ENCODE results near the gene CAMSAP2.

The CAMSAP2 gene

DNA sequence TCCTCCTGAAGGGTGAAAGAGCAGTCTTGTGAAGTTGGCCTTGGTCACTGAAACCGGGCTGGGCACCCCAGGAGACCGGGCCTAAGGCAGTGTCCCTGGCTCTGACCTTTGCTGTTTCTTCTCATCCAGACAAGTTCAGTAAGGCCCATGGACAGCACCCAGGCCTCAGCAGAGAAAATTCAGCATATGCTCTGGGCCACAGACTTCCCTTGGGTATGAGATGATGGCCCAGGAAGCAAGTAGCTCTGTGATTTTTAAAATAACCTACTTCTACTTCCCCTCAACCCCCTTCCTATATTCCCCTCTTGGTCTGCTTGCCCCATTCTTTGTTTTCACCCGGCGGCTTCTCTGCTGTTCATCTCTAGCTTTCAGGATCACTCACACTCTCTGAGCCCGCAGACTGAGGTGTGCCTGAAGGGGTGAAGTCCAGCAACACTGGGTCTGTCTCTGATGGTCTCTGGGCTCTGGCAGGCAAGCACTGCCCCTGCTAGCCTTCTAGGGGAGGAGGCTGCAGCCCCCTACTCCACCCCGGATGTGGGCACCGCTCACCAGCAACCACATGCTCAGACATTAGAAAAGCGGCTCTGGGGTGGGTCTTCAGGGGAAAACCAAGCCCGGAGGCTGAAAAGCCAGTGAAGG lies 131.2 kb downstream of the CAMSAP2 start:
- no peaks in the 10 kb centered on the region for H3K9me3 Mint-ChIP-seq
- ATAC-seq = peak; percentile 57
- peaks cover 53% of the 10 kb centered on the region for H3K4me1 Mint-ChIP-seq
- peaks cover 58% of the 10 kb centered on the region for H3K27me3 Mint-ChIP-seq
- peak overlapping the region in 1 of 2 donors; percentile 28 for H3K27ac Mint-ChIP-seq
- DNase-seq = peak in 1 of 2 donors; percentile 61
- no peak overlapping the region for H3K4me3 Mint-ChIP-seq

DNA sequence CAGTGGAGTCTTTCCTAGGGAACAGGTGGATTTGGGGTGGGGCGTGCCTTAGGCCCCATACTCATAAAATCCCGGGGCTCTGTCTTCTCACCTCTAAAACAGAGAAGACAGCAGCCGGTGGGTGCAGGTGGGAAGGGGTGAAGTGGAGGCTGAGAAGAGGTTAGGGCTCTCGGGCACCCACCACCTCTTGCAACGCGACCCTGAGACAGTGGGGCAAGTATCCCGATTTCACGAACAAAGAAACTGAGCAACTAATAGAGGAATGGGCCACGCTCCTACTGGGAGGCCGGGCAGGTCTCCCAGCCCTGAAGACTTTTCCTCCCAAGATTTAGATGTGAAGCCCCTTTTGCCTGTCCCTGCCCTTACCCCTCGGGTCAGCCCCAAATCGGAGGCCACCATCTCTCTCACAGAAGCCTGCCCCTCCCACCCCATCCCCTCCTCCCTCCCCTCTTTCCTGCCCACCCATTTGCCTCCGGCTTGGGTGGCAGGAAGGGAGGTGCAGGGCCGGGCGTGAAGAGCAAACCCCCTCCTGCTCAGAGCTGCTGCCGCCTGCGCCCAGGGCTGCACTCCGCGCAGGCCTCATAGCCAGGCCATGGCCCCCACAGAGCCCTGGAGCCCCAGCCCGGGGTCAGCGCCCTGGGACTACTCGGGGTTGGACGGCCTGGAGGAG lies 133.9 kb downstream of the CAMSAP2 start, which contains the start of gene GPR25:
Gene GPR25 (plus strand): TSS at position 536 of the 670 bp plus-strand sequence. CDS start 57 bp downstream, at position 593.
- ATAC-seq = peak; percentile 44
- Mint-ChIP-seq H3K4me3 (peak within 1 kb of the TSS; percentile 60), H3K27me3 (peaks cover 74% of the 10 kb centered on the region), H3K27ac (no peak within 1 kb of the TSS), H3K4me1 (peaks cover 39% of the 10 kb centered on the region), H3K9me3 (no peaks in the 10 kb centered on the region)
- no peak for DNase-seq

DNA sequence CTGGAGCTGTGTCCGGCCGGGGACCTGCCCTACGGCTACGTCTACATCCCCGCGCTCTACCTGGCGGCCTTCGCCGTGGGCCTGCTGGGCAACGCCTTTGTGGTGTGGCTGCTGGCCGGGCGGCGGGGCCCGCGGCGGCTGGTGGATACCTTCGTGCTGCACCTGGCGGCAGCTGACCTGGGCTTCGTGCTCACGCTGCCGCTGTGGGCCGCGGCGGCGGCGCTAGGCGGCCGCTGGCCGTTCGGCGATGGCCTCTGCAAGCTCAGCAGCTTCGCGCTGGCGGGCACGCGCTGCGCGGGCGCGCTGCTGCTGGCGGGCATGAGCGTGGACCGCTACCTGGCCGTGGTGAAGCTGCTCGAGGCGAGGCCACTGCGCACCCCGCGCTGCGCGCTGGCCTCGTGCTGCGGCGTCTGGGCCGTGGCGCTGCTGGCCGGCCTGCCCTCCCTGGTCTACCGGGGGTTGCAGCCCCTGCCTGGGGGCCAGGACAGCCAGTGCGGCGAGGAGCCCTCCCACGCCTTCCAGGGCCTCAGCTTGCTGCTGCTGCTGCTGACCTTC lies 134.5 kb downstream of the CAMSAP2 start:
- Mint-ChIP-seq H3K4me3 (peak overlapping the region; percentile 11 to 60), H3K27ac (no peak overlapping the region), H3K27me3 (peaks cover 73% of the 10 kb centered on the region), H3K4me1 (peaks cover 43% of the 10 kb centered on the region), H3K9me3 (no peaks in the 10 kb centered on the region)
- DNase-seq = no peak
- no peak for ATAC-seq

DNA sequence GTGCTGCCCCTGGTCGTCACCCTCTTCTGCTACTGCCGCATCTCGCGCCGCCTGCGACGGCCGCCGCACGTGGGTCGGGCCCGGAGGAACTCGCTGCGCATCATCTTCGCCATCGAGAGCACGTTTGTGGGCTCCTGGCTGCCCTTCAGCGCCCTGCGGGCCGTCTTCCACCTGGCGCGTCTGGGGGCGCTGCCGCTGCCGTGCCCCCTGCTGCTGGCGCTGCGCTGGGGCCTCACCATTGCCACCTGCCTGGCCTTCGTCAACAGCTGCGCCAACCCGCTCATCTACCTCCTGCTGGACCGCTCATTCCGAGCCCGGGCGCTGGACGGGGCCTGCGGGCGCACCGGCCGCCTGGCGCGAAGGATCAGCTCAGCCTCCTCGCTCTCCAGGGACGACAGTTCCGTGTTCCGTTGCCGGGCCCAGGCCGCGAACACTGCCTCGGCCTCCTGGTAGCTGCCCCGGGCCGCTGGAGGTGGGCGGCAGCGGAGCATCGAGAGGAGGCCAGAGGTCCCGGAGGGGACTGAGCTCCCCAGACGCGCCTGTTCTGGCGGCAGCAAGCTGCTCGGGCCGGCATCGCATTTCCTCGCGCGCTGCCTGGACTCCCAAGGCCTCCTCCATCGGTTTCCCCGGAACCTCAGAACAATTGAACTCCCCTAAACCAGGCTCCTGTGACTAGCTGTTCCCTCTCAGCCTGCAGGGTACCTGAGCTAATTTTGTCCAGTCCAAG lies 135.1 kb downstream of the CAMSAP2 start:
- Mint-ChIP-seq H3K27ac (no peak overlapping the region), H3K4me1 (peaks cover 50% of the 10 kb centered on the region), H3K27me3 (peaks cover 73% of the 10 kb centered on the region), H3K9me3 (no peaks in the 10 kb centered on the region), H3K4me3 (peak overlapping the region; percentile 60)
- DNase-seq = no peak
- ATAC-seq = no peak

DNA sequence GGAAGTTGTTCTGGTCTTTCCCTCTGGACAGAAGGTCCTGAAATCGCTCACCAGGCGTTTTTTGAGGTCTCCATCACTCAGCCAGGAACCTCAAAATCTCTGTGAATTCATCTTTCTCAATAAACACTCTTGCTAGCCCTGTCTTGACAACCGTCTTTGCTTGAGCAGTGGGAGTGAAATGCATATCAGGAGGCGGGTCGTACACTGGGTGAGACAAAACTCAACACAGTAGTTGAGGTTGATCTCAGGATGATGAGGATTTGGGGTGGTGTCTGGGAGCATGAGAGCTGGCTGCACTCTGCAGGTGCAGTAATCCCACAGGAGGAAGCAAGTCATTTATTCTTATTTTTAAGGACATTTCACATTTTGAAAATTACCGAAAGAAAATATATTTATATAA lies 136.0 kb downstream of the CAMSAP2 start:
- peaks cover 48% of the 10 kb centered on the region for H3K4me1 Mint-ChIP-seq

DNA sequence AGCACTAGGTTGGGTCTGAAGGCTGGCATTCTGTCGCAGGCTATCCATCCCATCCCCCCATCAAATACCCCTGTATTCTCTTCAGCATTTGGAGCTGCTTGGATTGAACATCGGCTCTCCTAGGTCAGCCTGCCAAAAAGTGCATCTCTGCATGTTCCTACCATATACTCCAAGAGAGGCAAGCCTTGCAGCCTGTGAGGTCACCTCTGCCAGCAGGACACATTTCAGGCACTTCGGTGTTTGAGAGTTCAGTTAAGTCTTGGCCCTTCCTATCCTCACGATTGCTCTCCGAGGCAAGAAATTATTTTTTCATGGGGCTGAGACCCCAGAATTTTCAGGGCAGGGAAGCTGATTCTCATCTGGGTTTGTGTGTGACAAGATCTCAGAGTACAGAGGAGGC lies 136.7 kb downstream of the CAMSAP2 start:
- Mint-ChIP-seq H3K4me3 (no peak overlapping the region), H3K27ac (no peak overlapping the region), H3K9me3 (no peaks in the 10 kb centered on the region), H3K4me1 (peaks cover 49% of the 10 kb centered on the region), H3K27me3 (peaks cover 64% of the 10 kb centered on the region)
- no peak for DNase-seq
- no peak for ATAC-seq

More for the DNA sequence above, 136.0 kb downstream of the CAMSAP2 start:
- Mint-ChIP-seq H3K9me3 (no peaks in the 10 kb centered on the region), H3K27me3 (peaks cover 71% of the 10 kb centered on the region), H3K4me3 (peak overlapping the region; percentile 0 to 37), H3K27ac (no peak overlapping the region)
- no peak for DNase-seq
- no peak for ATAC-seq

DNA sequence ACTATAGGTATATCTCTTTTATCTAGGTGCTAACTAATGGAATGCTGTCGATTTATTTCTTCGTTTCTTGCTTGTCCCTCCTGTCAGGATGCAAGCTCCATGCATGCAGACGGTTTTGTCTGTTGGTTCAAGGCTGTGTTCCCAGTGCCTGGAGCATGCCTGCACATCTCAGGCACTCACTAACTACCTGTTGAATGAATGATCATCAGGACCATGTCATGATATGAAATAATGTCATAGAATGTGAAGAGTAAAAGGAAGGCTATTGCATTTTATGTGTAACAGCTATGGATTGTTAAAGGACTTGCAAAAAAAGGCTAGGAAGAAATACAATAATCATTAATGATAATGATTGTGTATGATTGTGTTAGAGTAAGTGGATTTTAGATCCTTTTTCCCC lies 138.3 kb downstream of the CAMSAP2 start:
- no peak overlapping the region for H3K27ac Mint-ChIP-seq
- DNase-seq (no peak), ATAC-seq (no peak)
- peaks cover 59% of the 10 kb centered on the region for H3K27me3 Mint-ChIP-seq
- H3K4me1 Mint-ChIP-seq = peaks cover 50% of the 10 kb centered on the region
- H3K9me3 Mint-ChIP-seq = no peaks in the 10 kb centered on the region
- H3K4me3 Mint-ChIP-seq = no peak overlapping the region

DNA sequence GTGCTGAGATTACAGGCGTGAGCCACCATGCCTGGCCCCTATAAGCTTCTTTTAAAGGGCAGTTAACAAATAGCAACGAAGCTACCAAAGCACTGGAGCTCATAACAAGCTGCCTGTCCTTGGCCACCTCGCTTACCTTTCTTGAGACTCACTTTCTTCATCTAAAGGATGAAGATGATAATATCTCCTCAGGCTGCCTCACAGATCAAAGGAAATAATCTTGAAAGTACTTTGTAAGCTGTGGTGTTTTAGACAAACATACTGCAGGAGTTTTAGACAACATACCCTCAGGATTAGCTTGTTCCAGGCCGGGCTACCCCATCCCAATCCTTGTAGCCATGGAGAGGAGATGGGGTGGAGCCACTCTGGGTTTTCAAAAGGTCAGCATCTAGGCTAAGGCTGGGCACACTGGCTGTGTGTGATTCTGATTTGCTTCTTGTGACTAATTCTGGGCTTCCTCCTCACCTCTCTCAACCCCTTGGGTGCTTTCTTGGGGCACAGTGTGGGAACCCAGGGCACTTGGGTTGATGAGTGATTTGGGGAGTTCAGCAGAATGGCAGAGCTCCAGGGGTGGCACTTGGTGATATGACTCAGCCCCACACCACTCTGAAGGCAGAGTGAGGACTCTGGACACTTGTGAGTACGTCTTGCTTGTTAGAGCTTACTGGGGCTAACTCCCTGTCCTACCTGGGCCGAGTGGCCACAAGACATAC lies 139.3 kb downstream of the CAMSAP2 start:
- peaks cover 52% of the 10 kb centered on the region for H3K27me3 Mint-ChIP-seq
- peak; percentile 54 to 83 for DNase-seq
- no peak overlapping the region for H3K27ac Mint-ChIP-seq
- no peaks in the 10 kb centered on the region for H3K9me3 Mint-ChIP-seq
- ATAC-seq = peak; percentile 97
- H3K4me3 Mint-ChIP-seq = peak overlapping the region in 1 of 2 donors; percentile 5
- peaks cover 50% of the 10 kb centered on the region for H3K4me1 Mint-ChIP-seq

DNA sequence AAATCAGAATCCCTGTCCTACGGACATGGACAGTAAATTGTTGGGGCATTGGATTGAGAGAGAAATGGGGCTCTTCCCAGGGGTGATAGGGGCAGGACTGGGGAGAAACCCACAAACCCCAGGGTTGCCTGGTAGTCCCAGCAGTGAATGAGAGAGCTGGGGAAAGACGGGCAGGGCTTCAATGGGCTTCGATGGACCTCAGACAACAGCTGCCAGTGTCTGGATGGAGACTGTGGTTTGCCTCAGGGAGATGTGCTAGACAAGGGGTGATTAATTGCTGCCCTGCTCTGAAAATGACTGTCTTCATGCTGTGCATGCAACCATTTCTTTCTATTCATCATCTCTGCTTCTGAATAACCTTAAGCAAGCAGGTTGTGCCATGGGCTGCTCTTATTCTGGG lies 141.5 kb downstream of the CAMSAP2 start:
- no peaks in the 10 kb centered on the region for H3K9me3 Mint-ChIP-seq
- no peak overlapping the region for H3K27ac Mint-ChIP-seq
- DNase-seq = peak in 1 of 2 donors; percentile 42
- H3K27me3 Mint-ChIP-seq = peaks cover 32% of the 10 kb centered on the region
- peak; percentile 72 for ATAC-seq
- H3K4me1 Mint-ChIP-seq = peaks cover 36% of the 10 kb centered on the region
- H3K4me3 Mint-ChIP-seq = no peak overlapping the region

DNA sequence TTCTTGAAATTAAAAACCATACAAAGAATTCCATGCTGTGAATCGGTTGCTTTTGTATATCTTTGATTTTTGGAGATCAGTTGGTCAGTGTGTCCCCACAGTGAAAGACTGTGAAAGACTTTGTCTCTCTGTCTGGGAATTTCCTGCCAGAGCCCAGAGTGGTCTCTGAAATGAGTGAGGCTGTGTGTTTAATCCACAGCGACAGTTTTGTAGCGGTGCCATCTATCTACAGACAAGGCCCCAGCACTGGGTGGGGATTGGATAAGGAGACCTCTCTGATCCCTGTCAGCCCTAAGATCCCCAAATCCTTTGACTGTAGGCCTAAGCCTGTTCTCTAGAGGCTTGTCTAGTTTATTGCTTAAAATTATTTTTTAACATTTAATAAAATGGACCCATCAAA lies 144.4 kb downstream of the CAMSAP2 start:
- no peak overlapping the region for H3K4me3 Mint-ChIP-seq
- no peaks in the 10 kb centered on the region for H3K9me3 Mint-ChIP-seq
- H3K4me1 Mint-ChIP-seq = peaks cover 41% of the 10 kb centered on the region
- DNase-seq (no peak), ATAC-seq (no peak)
- H3K27me3 Mint-ChIP-seq = peaks cover 11% of the 10 kb centered on the region
- no peak overlapping the region for H3K27ac Mint-ChIP-seq

DNA sequence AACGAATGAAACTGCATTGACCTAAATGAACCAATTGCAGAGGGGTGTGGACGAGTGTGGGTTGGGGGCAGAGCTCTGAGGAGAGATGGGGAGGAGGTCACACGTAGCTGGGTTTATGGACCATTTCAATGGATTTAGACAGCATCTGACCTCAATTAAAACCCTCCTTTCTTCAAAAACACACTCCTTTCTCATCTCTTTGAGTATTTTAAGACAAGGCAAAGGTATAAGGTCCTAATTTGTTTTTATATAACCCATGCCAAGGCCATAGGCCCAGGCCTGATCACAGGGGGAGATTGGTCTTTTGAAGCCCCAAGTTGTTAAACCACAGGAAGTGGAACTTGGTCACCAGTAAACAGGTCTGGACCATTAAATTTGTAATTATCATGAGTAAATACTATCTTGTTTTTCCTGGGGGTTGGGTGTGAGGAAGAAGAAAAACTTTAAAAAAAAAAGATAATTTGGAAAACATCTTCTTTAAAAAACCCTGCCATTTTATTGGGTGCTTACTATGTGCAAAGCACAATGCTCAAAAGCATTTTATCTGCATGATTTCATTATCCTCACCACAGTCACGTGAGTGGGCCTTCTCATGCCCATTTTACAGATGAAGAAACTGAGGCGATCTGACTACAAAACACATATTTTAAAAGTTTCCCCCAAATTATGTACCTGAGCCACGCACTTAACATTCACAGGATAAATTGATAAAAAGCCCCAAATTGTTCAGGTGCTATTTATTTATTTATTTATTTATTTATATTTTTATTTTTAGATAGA lies 147.1 kb downstream of the CAMSAP2 start:
- DNase-seq (no peak), ATAC-seq (no peak)
- Mint-ChIP-seq H3K4me1 (peaks cover 51% of the 10 kb centered on the region), H3K4me3 (no peak overlapping the region), H3K9me3 (no peaks in the 10 kb centered on the region), H3K27me3 (peaks cover 15% of the 10 kb centered on the region), H3K27ac (no peak overlapping the region)

DNA sequence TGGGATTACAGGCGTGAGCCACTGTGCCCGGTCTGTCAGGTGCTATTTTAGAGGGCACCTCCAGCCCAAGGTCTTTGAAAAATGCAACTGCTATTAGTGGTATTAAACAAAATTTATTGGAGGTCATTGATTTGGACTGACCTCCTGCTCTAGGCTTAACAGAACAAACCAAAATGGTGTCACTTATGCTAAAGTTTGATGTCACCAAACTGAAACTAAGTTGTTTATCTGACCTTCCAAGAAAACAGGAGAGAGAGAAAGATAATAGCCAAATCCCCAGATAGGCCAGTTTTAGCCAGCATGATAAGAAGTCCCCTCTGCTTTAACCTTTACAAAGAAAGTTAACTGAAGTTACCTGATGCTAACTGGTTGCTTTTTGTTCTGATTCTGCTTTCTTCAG lies 147.9 kb downstream of the CAMSAP2 start:
- Mint-ChIP-seq H3K4me3 (no peak overlapping the region), H3K4me1 (peaks cover 58% of the 10 kb centered on the region), H3K27me3 (peaks cover 15% of the 10 kb centered on the region), H3K27ac (no peak overlapping the region), H3K9me3 (no peaks in the 10 kb centered on the region)
- ATAC-seq (no peak), DNase-seq (no peak)

DNA sequence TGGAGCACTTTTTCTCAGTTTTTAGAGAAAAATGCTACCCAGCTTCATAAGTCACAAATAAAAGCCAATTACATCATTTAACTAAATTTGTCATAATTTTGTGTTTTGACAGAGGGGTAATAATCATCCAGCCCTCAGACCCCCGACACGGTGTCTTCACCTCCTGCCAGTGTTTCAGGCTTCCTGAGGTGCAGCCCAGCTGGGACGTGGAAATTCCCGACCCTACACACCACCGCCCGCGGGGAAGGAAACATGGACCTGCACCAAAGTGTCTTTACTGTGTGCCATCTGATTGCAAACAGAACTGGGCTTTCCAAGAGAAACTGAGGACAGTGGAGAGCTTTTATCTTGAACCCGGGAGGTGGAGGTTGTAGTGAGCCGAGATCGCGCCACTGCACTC lies 148.3 kb downstream of the CAMSAP2 start:
- ATAC-seq = no peak
- Mint-ChIP-seq H3K27me3 (peaks cover 19% of the 10 kb centered on the region), H3K4me1 (peaks cover 62% of the 10 kb centered on the region)

DNA sequence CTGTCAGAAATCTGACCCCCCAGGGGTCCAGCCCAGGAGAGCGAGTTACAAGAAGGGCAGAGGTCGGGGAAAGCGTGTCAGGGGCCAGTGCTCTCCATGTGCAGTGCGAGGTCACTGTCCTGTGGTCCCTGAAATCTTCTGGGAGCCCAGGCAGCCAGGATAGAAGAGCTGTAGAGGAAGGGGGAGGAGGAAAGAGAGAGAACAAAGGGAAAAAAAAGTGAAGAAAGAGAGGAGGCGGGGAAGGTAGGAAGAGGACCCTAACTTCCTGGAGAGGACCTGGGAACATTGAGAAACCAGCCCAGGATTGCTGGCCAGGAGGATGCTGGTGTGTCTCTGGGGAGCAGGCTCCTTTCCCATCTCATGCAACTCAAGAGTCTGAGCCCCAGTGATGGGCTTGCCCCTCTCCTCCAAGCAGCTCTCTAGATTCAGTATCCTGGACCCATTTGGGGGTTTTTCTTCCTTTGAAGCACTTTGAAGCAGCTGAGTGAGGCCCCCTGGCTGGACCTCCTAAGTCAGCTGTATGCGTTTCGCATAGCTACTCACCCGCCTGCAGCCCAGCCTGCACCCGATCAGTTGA lies 149.2 kb downstream of the CAMSAP2 start:
- Mint-ChIP-seq H3K27ac (peak overlapping the region in 1 of 2 donors; percentile 40), H3K4me3 (peak overlapping the region; percentile 54 to 69), H3K27me3 (peaks cover 27% of the 10 kb centered on the region), H3K4me1 (peaks cover 70% of the 10 kb centered on the region), H3K9me3 (no peaks in the 10 kb centered on the region)
- ATAC-seq = peak; percentile 48
- no peak for DNase-seq

More for the DNA sequence above, 148.3 kb downstream of the CAMSAP2 start:
- Mint-ChIP-seq H3K27ac (no peak overlapping the region), H3K4me3 (peak overlapping the region in 1 of 2 donors; percentile 36), H3K9me3 (no peaks in the 10 kb centered on the region)
- no peak for DNase-seq
